ENCODE measurements around the gene SMC1B. TPM values are rescaled to one million over a fixed set of nuclear protein-coding genes. Genes with fewer than 3 reads are reported as not detected.

SMC1B gene
- total and polyA plus RNA-seq, 9 of the 15 experiments (the other 6 are each of a cell fraction or from before 2014, with no cell fraction given): 0.03 TPM; not detected in 8

DNA sequence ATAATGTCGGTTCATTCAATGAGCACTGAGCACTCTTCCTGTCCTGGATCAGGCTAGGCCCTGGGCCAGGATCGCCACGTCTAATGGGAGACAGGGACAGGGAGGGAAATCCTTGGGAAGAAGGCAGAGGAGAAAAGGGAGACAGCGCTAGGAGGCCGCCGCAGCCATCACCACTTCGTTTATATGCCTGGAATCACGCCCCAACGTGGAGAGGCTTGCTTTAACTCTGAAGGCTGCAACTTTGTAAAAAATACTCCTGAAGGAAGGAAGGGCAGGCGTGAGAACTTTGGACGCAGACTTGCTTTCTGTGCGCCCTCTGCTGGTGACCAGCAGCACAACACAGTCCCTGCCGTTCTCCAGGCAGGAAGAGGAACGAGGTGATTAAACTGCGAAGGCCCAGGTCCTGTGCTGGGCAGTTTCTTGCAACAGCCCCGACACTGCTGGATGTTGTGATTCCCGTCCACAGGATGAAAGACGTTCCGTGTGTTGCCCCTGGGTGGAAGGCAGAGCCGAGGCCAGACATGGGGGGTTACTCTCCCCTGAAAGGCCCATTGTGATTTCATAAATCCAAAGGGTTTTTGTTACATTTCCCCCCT lies 22.2 kb upstream of the SMC1B start:
- in situ Hi-C loops (cut with MboI): no loop called here
- H3K27me3 ChIP-seq (ENCODE audit: control insufficient read depth in 2 of 2, insufficient read depth in 2 of 2, low read length in 2 of 2): peaks cover 2 to 15% of the 10 kb centered on the region in 2 experiments; a peak in 2 of 5 replicates
- no peaks in the 10 kb centered on the region for H3K36me3 ChIP-seq (ENCODE audit: control insufficient read depth, insufficient read depth, low read length)
- FAIRE-seq (peak; percentile 90), ATAC-seq (peak; percentile 93), DNase-seq (ENCODE audit: extremely low read depth in 1 of 4, low spot score in 3 of 4) (peak; percentile 60 to 80 (median 70))
- ChIA-PET POLR2A (no interaction called here), CTCF (ENCODE audit: low intra/inter-chr PET ratio) (interaction anchor here (0.7 to 3.3 kb wide), 4 partner anchors 118 to 532 kb away, joined by 3 to 15 read pairs (median 4); no protein-coding TSS in a partner anchor)
- intact Hi-C loops (cut with micrococcal nuclease): loop anchor here (1.0 to 5.0 kb wide), 2 partner anchors 148 to 166 kb away; no protein-coding TSS in a partner anchor
- 15% methylated on average over 14 of the region's 20 CpGs for WGBS (ENCODE audit: insufficient coverage, low coverage, missing lambda C conversion rate)
- no TSS peak for BruUV-seq (replicated peaks)
- H2AFZ ChIP-seq (ENCODE audit: low read depth, low read length): peak overlapping the region; percentile 39; the same call in 1 of the 2 replicates
- H3K27ac ChIP-seq (ENCODE audit: extremely low read depth, low read depth, low read length): no peak overlapping the region
- 0 out of 2 replicates have a peak, but pooled peaks cover 4% of the 10 kb centered on the region for H4K20me1 ChIP-seq (replicated peaks; ENCODE audit: control insufficient read depth, insufficient read depth, low read length)
- no peaks in the 10 kb centered on the region for H3K9me3 ChIP-seq (replicated peaks; ENCODE audit: control insufficient read depth, insufficient read depth, low read depth, low read length)
- H3K4me2 ChIP-seq (ENCODE audit: insufficient read depth, low read length): no peak overlapping the region; the same call in 1 of the 2 replicates
- H3K9me1 ChIP-seq (ENCODE audit: control insufficient read depth, insufficient read depth, low read length): no peaks in the 10 kb centered on the region
- no peaks in the 10 kb centered on the region for H3K79me2 ChIP-seq (ENCODE audit: control insufficient read depth, insufficient read depth, low read length)
- no peak overlapping the region for H3K4me3 ChIP-seq
- H3K4me1 ChIP-seq (replicated peaks in 1 of 2; ENCODE audit: control insufficient read depth in 2 of 2, insufficient read depth in 2 of 2, low read length in 2 of 2): no peaks in the 10 kb centered on the region
- H3K9ac ChIP-seq (ENCODE audit: insufficient read depth in 1 of 2, low read depth in 2 of 2, low read length in 2 of 2): no peak overlapping the region
- TF ChIP-seq ZNF696 (CRISPR knock-in tag; conservative IDR thresholded peaks at IDR 0.05): no peak
- peak in 1 of 2 experiments; percentile 64 for TF ChIP-seq E2F6 (IDR thresholded peaks at IDR 0.05; ENCODE audit: borderline replicate concordance in 1 of 2, extremely low read depth in 1 of 2, insufficient read depth in 1 of 2, insufficient read length in 1 of 2, low read depth in 1 of 2, low read length in 1 of 2, poor library complexity in 1 of 2, severe bottlenecking in 1 of 2)
- 0 out of 2 replicates have a peak, but pooled peaks have one; percentile 10 for TF ChIP-seq MGA (IDR thresholded peaks at IDR 0.05)
- no peak for TF ChIP-seq NFE2 (IDR thresholded peaks at IDR 0.05; ENCODE audit: low read depth)
- peak; percentile 74 for TF ChIP-seq ZNF384 (IDR thresholded peaks at IDR 0.05; ENCODE audit: low read depth, low read length)
- TF ChIP-seq STAG1 (CRISPR knock-in tag; IDR thresholded peaks at IDR 0.05; ENCODE audit: borderline replicate concordance): peak; percentile 67
- peak; percentile 55 to 85 for TF ChIP-seq RAD21 (CRISPR knock-in tag; conservative IDR thresholded peaks at IDR 0.05 in 1 of 2, IDR thresholded peaks at IDR 0.05 in 1 of 2)

Data from K562 (cell line).